Nephron (organoid): Measurements from ENCODE around the gene TCF15.

Source experiments
- H3K27ac Mint-ChIP-seq, 3 experiments: 2 replicates each; pipeline ENCODE4 v1.8.0; 2020; ENCODE audit warnings: mixed read lengths in 3 of 3, mild to moderate bottlenecking in 2 of 3, moderate library complexity in 1 of 3
- H3K27me3 Mint-ChIP-seq: 2 replicates; pipeline ENCODE4 v1.8.0; 2021; ENCODE audit warnings: low read depth, mild to moderate bottlenecking, moderate library complexity, mixed read lengths
- H3K36me3 Mint-ChIP-seq: 2 replicates; pipeline ENCODE4 v1.8.0; 2020; ENCODE audit warnings: low read depth, mixed read lengths
- H3K4me1 Mint-ChIP-seq: 2 replicates; pipeline ENCODE4 v1.8.0; 2020; ENCODE audit warnings: mixed read lengths
- H3K4me3 Mint-ChIP-seq, 3 experiments: 2 replicates each; pipeline ENCODE4 v1.8.0; 2020; ENCODE audit warnings: mild to moderate bottlenecking in 3 of 3, mixed read lengths in 3 of 3, moderate library complexity in 2 of 3
- H3K9me3 Mint-ChIP-seq: 2 replicates; pipeline ENCODE4 v1.8.0; 2020; ENCODE audit warnings: mixed read lengths
- CTCF ChIP-seq, 3 experiments: fragments of 200-600 bp; sonication (generic); IDR thresholded peaks; one replicate each; pipeline ENCODE4 v1.5.0; 2021; ENCODE audit warnings: antibody characterized with exemption in 3 of 3; ENCODE audit not compliant: unreplicated experiment in 3 of 3

Gene TCF15

GRCh38 chr20:620246-620645, 10.1 kb upstream of the TCF15 start:
- no peak overlapping the region for H3K4me3 Mint-ChIP-seq
- no peak for TF ChIP-seq CTCF (IDR thresholded peaks at IDR 0.05; ENCODE audit: unreplicated experiment in 3 of 3)
- H3K9me3 Mint-ChIP-seq = peaks cover 10% of the 10 kb centered on the region

GRCh38 chr20:618980-619379, 8.9 kb upstream of the TCF15 start:
- Mint-ChIP-seq H3K36me3 (peaks cover 3% of the 10 kb centered on the region), H3K9me3 (peaks cover 8% of the 10 kb centered on the region), H3K4me1 (peaks cover 15% of the 10 kb centered on the region)

More at GRCh38 chr20:620246-620645, 10.1 kb upstream of the TCF15 start:
- H3K36me3 Mint-ChIP-seq = peaks cover 3% of the 10 kb centered on the region
- peaks cover 15% of the 10 kb centered on the region for H3K4me1 Mint-ChIP-seq
- H3K27me3 Mint-ChIP-seq = peaks cover 11% of the 10 kb centered on the region
- peak overlapping the region in 2 of 3 experiments; percentile 53 to 55 for H3K27ac Mint-ChIP-seq

GRCh38 chr20:617934-618690, 8.0 kb upstream of the TCF15 start:
- Mint-ChIP-seq H3K27ac (no peak overlapping the region), H3K9me3 (peaks cover 8% of the 10 kb centered on the region), H3K27me3 (peaks cover 25% of the 10 kb centered on the region), H3K36me3 (peaks cover 3% of the 10 kb centered on the region), H3K4me1 (peaks cover 20% of the 10 kb centered on the region), H3K4me3 (no peak overlapping the region)
- no peak for TF ChIP-seq CTCF (IDR thresholded peaks at IDR 0.05; ENCODE audit: unreplicated experiment in 3 of 3)

More at GRCh38 chr20:618980-619379, 8.9 kb upstream of the TCF15 start:
- H3K27me3 Mint-ChIP-seq = peaks cover 18% of the 10 kb centered on the region
- no peak overlapping the region for H3K4me3 Mint-ChIP-seq
- no peak for TF ChIP-seq CTCF (IDR thresholded peaks at IDR 0.05; ENCODE audit: unreplicated experiment in 3 of 3)
- H3K27ac Mint-ChIP-seq = no peak overlapping the region

- Mint-ChIP-seq H3K4me3 (no peak overlapping the region), H3K27ac (no peak overlapping the region), H3K27me3 (peaks cover 37% of the 10 kb centered on the region), H3K9me3 (peaks cover 8% of the 10 kb centered on the region), H3K4me1 (peaks cover 31% of the 10 kb centered on the region), H3K36me3 (peaks cover 3% of the 10 kb centered on the region)
- TF ChIP-seq CTCF (IDR thresholded peaks at IDR 0.05; ENCODE audit: unreplicated experiment in 3 of 3) = no peak
Observed at GRCh38 chr20:615514-615913, 5.4 kb upstream of the TCF15 start.

- Mint-ChIP-seq H3K36me3 (no peaks in the 10 kb centered on the region), H3K27ac (peak overlapping the region in 2 of 3 experiments; percentile 34 to 72), H3K4me3 (peak overlapping the region; percentile 67 to 78 (median 70)), H3K4me1 (peaks cover 23% of the 10 kb centered on the region), H3K9me3 (no peaks in the 10 kb centered on the region), H3K27me3 (peaks cover 61% of the 10 kb centered on the region)
- no peak for TF ChIP-seq CTCF (IDR thresholded peaks at IDR 0.05; ENCODE audit: unreplicated experiment in 3 of 3)
Observed at GRCh38 chr20:611843-612185, 1.7 kb upstream of the TCF15 start.
